Esophagus muscularis mucosa (tissue), 2 donors: ENCODE results near the gene SLC25A33.

Experiments
- POLR2A ChIP-seq: fragments of 450-650 bp; IDR thresholded peaks from one replicate; pipeline ENCODE4 v1.6.1; 2017; ENCODE audit warnings: antibody characterized with exemption, moderate library complexity, mild to moderate bottlenecking, low read depth
- POLR2AphosphoS5 ChIP-seq, 2 donors: sonication (generic); formaldehyde crosslinking; IDR thresholded peaks; one replicate each; pipeline ENCODE4 v1.6.1; 2017; ENCODE audit warnings: antibody characterized with exemption in 2 of 2

- TF ChIP-seq POLR2A: no peak
- peak; percentile 30 to 63 for TF ChIP-seq POLR2AphosphoS5 (IDR thresholded peaks at IDR 0.05)
Observed at GRCh38 chr1:9490605-9491339, 48.5 kb upstream of the SLC25A33 start.
